ENCODE data around the gene LRRC10B. TPM values are rescaled to one million over a fixed set of nuclear protein-coding genes. Genes with fewer than 3 reads are reported as not detected.

Gene LRRC10B
- total and polyA plus RNA-seq, 2 of the 8 experiments (the other 6 are each of a cell fraction or from before 2014, with no cell fraction given): 0.47 to 0.71 TPM

DNA sequence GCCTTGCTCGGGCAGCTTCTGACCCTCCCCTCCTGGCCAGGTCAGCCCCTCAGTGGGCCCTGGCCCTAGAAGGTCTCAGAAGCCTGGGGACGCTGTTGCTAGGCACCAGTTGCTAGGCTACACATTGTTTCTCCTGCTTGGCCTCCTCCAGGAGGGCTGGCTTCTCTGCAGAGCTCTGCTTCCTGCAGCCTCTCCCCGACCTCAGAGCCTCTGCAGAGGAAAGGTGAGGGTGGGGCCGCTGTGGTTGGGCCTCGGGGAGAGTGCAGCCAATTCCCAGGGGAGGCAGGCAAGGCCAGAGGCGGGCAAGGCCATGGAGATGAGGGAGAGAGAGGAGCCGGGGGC lies 27.6 kb upstream of the LRRC10B start:
- Histone ChIP-seq H3K18ac (ENCODE audit: extremely low read depth, low read length) (no peak overlapping the region), H4K8ac (ENCODE audit: extremely low read depth, insufficient read depth, low read length) (no peak overlapping the region), H2BK5ac (ENCODE audit: low read depth, low read length) (no peak overlapping the region), H2BK20ac (ENCODE audit: low read length) (no peak overlapping the region), H3K4me1 (replicated peaks in 1 of 4; ENCODE audit: control insufficient read depth in 3 of 4, insufficient read depth in 4 of 4, low read length in 3 of 4) (peaks cover 0 to 19% (median 10%) of the 10 kb centered on the region in 4 experiments; a peak in 5 of 7 replicates), H3K9me3 (ENCODE audit: insufficient read depth in 2 of 2, low read depth in 1 of 2, low read length in 1 of 2) (no peaks in the 10 kb centered on the region), H3K56ac (replicated peaks; ENCODE audit: insufficient read length, low read depth, low read length) (no peak overlapping the region), H4K91ac (replicated peaks; ENCODE audit: insufficient read length, low read length) (no peak overlapping the region), H3K36me3 (ENCODE audit: control insufficient read depth in 2 of 4, insufficient read depth in 4 of 4, low read length in 3 of 4) (no peaks in the 10 kb centered on the region), H3K4ac (replicated peaks; ENCODE audit: insufficient read length, low read depth, low read length) (no peak overlapping the region), H3K4me2 (ENCODE audit: insufficient read depth in 1 of 2, low read depth in 2 of 2, low read length in 2 of 2) (no peak overlapping the region), H3K79me2 (ENCODE audit: control insufficient read depth in 1 of 2, insufficient read depth in 2 of 2, low read length in 2 of 2) (no peaks in the 10 kb centered on the region), H3K23me2 (ENCODE audit: low read depth, low read length) (no peaks in the 10 kb centered on the region), H2BK120ac (replicated peaks; ENCODE audit: low read depth, low read length) (no peak overlapping the region), H3K79me1 (ENCODE audit: low read depth, low read length) (no peaks in the 10 kb centered on the region), H2AFZ (ENCODE audit: low read length) (no peak overlapping the region), H2AK5ac (ENCODE audit: low read depth, low read length) (no peak overlapping the region), H2BK15ac (ENCODE audit: low read length) (no peak overlapping the region), H3K27me3 (replicated peaks in 1 of 4; ENCODE audit: control insufficient read depth in 3 of 4, extremely low read depth in 1 of 4, insufficient read depth in 3 of 4, low read length in 3 of 4) (no peaks in the 10 kb centered on the region), H3K23ac (ENCODE audit: insufficient read length) (no peak overlapping the region), H3K9ac (replicated peaks in 1 of 4; ENCODE audit: extremely low read depth in 1 of 4, low read depth in 3 of 4, low read length in 3 of 4) (no peak overlapping the region), H3K14ac (ENCODE audit: insufficient read length) (no peak overlapping the region), H4K20me1 (replicated peaks in 1 of 2; ENCODE audit: control insufficient read depth in 1 of 2, insufficient read depth in 2 of 2, low read length in 2 of 2) (peaks cover 0 to 2% of the 10 kb centered on the region in 2 experiments), H3K27ac (ENCODE audit: low read depth, low read length) (no peak overlapping the region), H2BK12ac (ENCODE audit: low read depth, low read length) (no peak overlapping the region), H3K4me3 (ENCODE audit: extremely low read depth in 1 of 4, insufficient read depth in 2 of 4, low read depth in 3 of 4, low read length in 4 of 4) (no peak overlapping the region), H4K5ac (ENCODE audit: insufficient read length, low read depth, low read length) (no peak overlapping the region)
- FAIRE-seq (peak; percentile 75), DNase-seq (ENCODE audit: low read depth in 1 of 2, low spot score in 2 of 2) (peak in 1 of 2 experiments; percentile 86)
- 27% methylated on average over 7 of the region's 7 CpGs; no CpG with 5 or more reads in 1 of the 2 experiments for WGBS, 2 experiments (ENCODE audit: extremely low coverage in 1 of 2, insufficient coverage in 1 of 2, insufficient read length in 1 of 2, insufficient replicate concordance in 2 of 2, low coverage in 1 of 2, low lambda C conversion rate in 2 of 2, missing lambda C conversion rate in 1 of 2)
- CTCF ChIA-PET (ENCODE audit: partially characterized antibody): interaction anchor here (0.9 to 57.8 kb wide), 14 partner anchors 8 to 161 kb away, joined by 3 to 2106 read pairs (median 8); partner anchors contain the start of gene LRRC10B
- POLR2A ChIA-PET (ENCODE audit: partially characterized antibody): interaction anchor here (0.8 to 2.3 kb wide), 4 partner anchors 10 to 52 kb away, joined by 3 to 12 read pairs (median 4); partner anchors contain the start of genes CPSF7 and SDHAF2
- TF ChIP-seq EGR1 (IDR thresholded peaks at IDR 0.05; ENCODE audit: borderline replicate concordance, low read depth, low read length): no peak
- TF ChIP-seq SIN3A (conservative IDR thresholded peaks at IDR 0.05 in 1 of 2, IDR thresholded peaks at IDR 0.05 in 1 of 2; ENCODE audit: low read depth in 1 of 2, low read length in 2 of 2): peak; percentile 91 to 96; a peak in 3 of 4 replicates
- TF ChIP-seq TAF1 (IDR thresholded peaks at IDR 0.05; ENCODE audit: low read depth, low read length): no peak
- TF ChIP-seq JUND (IDR thresholded peaks at IDR 0.05; ENCODE audit: low read length): no peak
- no peak for TF ChIP-seq MAFK (IDR thresholded peaks at IDR 0.05; ENCODE audit: low read depth, low read length)
- TF ChIP-seq BRCA1 (IDR thresholded peaks at IDR 0.05; ENCODE audit: low read depth, low read length): no peak
- TF ChIP-seq TBP (IDR thresholded peaks at IDR 0.05; ENCODE audit: low read depth, low read length): no peak
- TF ChIP-seq EP300 (IDR thresholded peaks at IDR 0.05; ENCODE audit: borderline replicate concordance in 1 of 2, low read depth in 2 of 2, low read length in 2 of 2): no peak
- no peak for TF ChIP-seq CHD2 (IDR thresholded peaks at IDR 0.05; ENCODE audit: low read length)
- no peak for TF ChIP-seq CBX8 (IDR thresholded peaks at IDR 0.05; ENCODE audit: borderline replicate concordance, low read depth, low read length)
- TF ChIP-seq, protein P1, sequence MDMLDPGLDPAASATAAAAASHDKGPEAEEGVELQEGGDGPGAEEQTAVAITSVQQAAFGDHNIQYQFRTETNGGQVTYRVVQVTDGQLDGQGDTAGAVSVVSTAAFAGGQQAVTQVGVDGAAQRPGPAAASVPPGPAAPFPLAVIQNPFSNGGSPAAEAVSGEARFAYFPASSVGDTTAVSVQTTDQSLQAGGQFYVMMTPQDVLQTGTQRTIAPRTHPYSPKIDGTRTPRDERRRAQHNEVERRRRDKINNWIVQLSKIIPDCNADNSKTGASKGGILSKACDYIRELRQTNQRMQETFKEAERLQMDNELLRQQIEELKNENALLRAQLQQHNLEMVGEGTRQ (IDR thresholded peaks at IDR 0.05; ENCODE audit: low read length): no peak
